Measurements from ENCODE around the gene CHADL. TPM values are rescaled to one million over a fixed set of nuclear protein-coding genes. Genes with fewer than 3 reads are reported as not detected.

Gene CHADL
- total and polyA plus RNA-seq, 2 of the 4 experiments (the other 2 are of a cell fraction) = 0.18 to 0.53 TPM

- no peak overlapping the region for H3K18ac ChIP-seq (ENCODE audit: low read depth, low read length)
- peaks cover 46 to 62% of the 10 kb centered on the region in 2 experiments for H3K79me1 ChIP-seq (ENCODE audit: low read depth in 1 of 2, low read length in 2 of 2)
- H2BK20ac ChIP-seq (ENCODE audit: low read depth, low read length) = peak overlapping the region; percentile 18; the same call in 1 of the 2 replicates
- POLR2A ChIA-PET (ENCODE audit: unreplicated experiment) = no interaction called here
- no peak overlapping the region for H2BK15ac ChIP-seq (ENCODE audit: low read depth, low read length)
- no peak overlapping the region for H2AFZ ChIP-seq (replicated peaks; ENCODE audit: low read length, poor library complexity)
- H2AK9ac ChIP-seq (replicated peaks; ENCODE audit: low read depth, low read length, poor library complexity) = peak overlapping the region; percentile 87
- peak overlapping the region; percentile 78 for H2BK5ac ChIP-seq (ENCODE audit: low read depth, low read length, poor library complexity, severe bottlenecking)
- H3K56ac ChIP-seq (ENCODE audit: extremely low read depth, insufficient read depth, low read length) = no peak overlapping the region
- no peaks in the 10 kb centered on the region for H3K9me3 ChIP-seq (ENCODE audit: control insufficient read depth, insufficient read depth, low read length)
- TF ChIP-seq USF2 (IDR thresholded peaks at IDR 0.05; ENCODE audit: low read depth, low read length) (no peak), CHD1 (IDR thresholded peaks at IDR 0.05; ENCODE audit: low read depth, low read length) (no peak), RCOR1 (IDR thresholded peaks at IDR 0.05; ENCODE audit: insufficient replicate concordance, low read length) (no peak), POLR2A (IDR thresholded peaks at IDR 0.05; ENCODE audit: low read depth, low read length) (no peak), NFE2L2 (IDR thresholded peaks at IDR 0.05; ENCODE audit: low read depth, low read length) (no peak), FOS (IDR thresholded peaks at IDR 0.05; ENCODE audit: low read depth, low read length) (no peak), CEBPB (IDR thresholded peaks at IDR 0.05; ENCODE audit: low read depth, low read length) (no peak), MXI1 (IDR thresholded peaks at IDR 0.05; ENCODE audit: borderline replicate concordance, low read depth, low read length) (no peak), SMC3 (IDR thresholded peaks at IDR 0.05; ENCODE audit: low read depth, low read length) (no peak), MAFK (IDR thresholded peaks at IDR 0.05; ENCODE audit: low read depth, low read length) (no peak), MAZ (IDR thresholded peaks at IDR 0.05; ENCODE audit: borderline replicate concordance, low read depth, low read length) (no peak), BHLHE40 (IDR thresholded peaks at IDR 0.05; ENCODE audit: low read depth, low read length) (no peak), RFX5 (IDR thresholded peaks at IDR 0.05; ENCODE audit: low read depth, low read length) (no peak), RAD21 (IDR thresholded peaks at IDR 0.05; ENCODE audit: low read length) (no peak)
- TF ChIP-seq, protein P1, sequence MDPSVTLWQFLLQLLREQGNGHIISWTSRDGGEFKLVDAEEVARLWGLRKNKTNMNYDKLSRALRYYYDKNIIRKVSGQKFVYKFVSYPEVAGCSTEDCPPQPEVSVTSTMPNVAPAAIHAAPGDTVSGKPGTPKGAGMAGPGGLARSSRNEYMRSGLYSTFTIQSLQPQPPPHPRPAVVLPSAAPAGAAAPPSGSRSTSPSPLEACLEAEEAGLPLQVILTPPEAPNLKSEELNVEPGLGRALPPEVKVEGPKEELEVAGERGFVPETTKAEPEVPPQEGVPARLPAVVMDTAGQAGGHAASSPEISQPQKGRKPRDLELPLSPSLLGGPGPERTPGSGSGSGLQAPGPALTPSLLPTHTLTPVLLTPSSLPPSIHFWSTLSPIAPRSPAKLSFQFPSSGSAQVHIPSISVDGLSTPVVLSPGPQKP (IDR thresholded peaks at IDR 0.05; ENCODE audit: borderline replicate concordance, low read depth, low read length) = no peak
- TF ChIP-seq, protein P2, sequence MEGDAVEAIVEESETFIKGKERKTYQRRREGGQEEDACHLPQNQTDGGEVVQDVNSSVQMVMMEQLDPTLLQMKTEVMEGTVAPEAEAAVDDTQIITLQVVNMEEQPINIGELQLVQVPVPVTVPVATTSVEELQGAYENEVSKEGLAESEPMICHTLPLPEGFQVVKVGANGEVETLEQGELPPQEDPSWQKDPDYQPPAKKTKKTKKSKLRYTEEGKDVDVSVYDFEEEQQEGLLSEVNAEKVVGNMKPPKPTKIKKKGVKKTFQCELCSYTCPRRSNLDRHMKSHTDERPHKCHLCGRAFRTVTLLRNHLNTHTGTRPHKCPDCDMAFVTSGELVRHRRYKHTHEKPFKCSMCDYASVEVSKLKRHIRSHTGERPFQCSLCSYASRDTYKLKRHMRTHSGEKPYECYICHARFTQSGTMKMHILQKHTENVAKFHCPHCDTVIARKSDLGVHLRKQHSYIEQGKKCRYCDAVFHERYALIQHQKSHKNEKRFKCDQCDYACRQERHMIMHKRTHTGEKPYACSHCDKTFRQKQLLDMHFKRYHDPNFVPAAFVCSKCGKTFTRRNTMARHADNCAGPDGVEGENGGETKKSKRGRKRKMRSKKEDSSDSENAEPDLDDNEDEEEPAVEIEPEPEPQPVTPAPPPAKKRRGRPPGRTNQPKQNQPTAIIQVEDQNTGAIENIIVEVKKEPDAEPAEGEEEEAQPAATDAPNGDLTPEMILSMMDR (conservative IDR thresholded peaks at IDR 0.05; ENCODE audit: low read depth, low read length) = no peak
- H3K27me3 ChIP-seq (ENCODE audit: control insufficient read depth, insufficient read depth, low read length) = no peaks in the 10 kb centered on the region
- no peak for DNase-seq
- H3K4me1 ChIP-seq (ENCODE audit: control insufficient read depth, insufficient read depth, low read length) = peaks cover 5% of the 10 kb centered on the region; the same call in 1 of the 2 replicates
- peaks cover 22% of the 10 kb centered on the region for H4K20me1 ChIP-seq (ENCODE audit: insufficient read depth, low read length)
- H3K36me3 ChIP-seq (ENCODE audit: control insufficient read depth, insufficient read depth, low read length) = peaks cover 62% of the 10 kb centered on the region
- peak overlapping the region; percentile 54; the same call in 1 of the 2 replicates for H3K23ac ChIP-seq (ENCODE audit: low read depth, low read length)
- no peak overlapping the region for H3K4me2 ChIP-seq (ENCODE audit: low read depth, low read length)
- intact Hi-C loops (cut with micrococcal nuclease) = no loop called here
- CTCF ChIA-PET = no interaction called here
- H3K9ac ChIP-seq (ENCODE audit: low read depth, low read length) = no peak overlapping the region
- peak overlapping the region; percentile 53 for H3K4ac ChIP-seq (ENCODE audit: low read depth, low read length)
- BruUV-seq (replicated peaks) = no TSS peak
- no peak for ATAC-seq (ENCODE audit: low read depth)
- no peak overlapping the region for H3K14ac ChIP-seq (replicated peaks; ENCODE audit: low read depth, low read length)
- H4K8ac ChIP-seq (ENCODE audit: low read depth in 2 of 2, low read length in 2 of 2) = peak overlapping the region in 1 of 2 experiments; percentile 35; a peak in 1 of 4 replicates
- 90% methylated on average over 2 of the region's 3 CpGs; no CpG with 5 or more reads in 1 of the 2 experiments for WGBS, 2 experiments (ENCODE audit: extremely low coverage in 2 of 2, insufficient read length in 1 of 2)
- H4K91ac ChIP-seq (ENCODE audit: insufficient read depth, low read depth, low read length) = no peak overlapping the region
- H3K9me1 ChIP-seq (ENCODE audit: insufficient read depth, low read length) = peaks cover 18% of the 10 kb centered on the region
- dilution Hi-C loops (cut with HindIII; ENCODE audit: low sequenced_read_pairs, unreplicated experiment) = no loop called here
- no peak overlapping the region; the same call in 1 of the 2 replicates for H4K5ac ChIP-seq (ENCODE audit: low read depth, low read length)
- H3K4me3 ChIP-seq (ENCODE audit: insufficient read depth, low read depth, low read length) = no peak overlapping the region
- peak overlapping the region; percentile 63; the same call in 1 of the 2 replicates for H3K27ac ChIP-seq (ENCODE audit: insufficient read depth, low read length)
- in situ Hi-C loops (cut with MboI; ENCODE audit: low sequenced_read_pairs) = no loop called here
- H2BK120ac ChIP-seq (ENCODE audit: low read depth, low read length) = no peak overlapping the region
- H2AK5ac ChIP-seq (ENCODE audit: low read depth, low read length) = no peak overlapping the region; the same call in 1 of the 2 replicates
These were observed 39.3 kb upstream of the CHADL start for GRCh38 chr22:41280065-41280464.

All from IMR-90 (cell line).